ENCODE data around the gene CDC14B. TPM values are rescaled to one million over a fixed set of nuclear protein-coding genes. Genes with fewer than 3 reads are reported as not detected.

CDC14B gene
- total RNA-seq, 1 experiment from 2014 or later = 11.4 TPM

DNA sequence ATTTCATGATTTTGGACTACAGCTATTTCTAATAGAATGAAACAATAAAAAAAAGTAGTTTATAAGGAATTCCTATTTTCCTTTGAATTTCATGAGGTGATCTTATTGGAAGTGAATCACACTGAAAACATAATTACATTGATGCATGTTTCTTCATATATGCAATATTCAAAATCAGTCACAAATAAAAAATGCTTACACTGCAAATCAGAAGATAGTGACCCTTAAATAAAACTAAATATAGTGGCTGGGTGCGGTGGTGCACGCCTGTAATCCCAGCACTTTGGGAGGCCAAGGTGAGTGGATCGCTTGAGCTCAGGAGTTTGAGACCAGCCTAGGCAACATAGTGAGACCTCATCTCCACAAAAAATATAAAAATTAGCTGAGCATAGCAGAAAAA, 79.5 kb downstream of the CDC14B start:
- TF ChIP-seq, protein P1, sequence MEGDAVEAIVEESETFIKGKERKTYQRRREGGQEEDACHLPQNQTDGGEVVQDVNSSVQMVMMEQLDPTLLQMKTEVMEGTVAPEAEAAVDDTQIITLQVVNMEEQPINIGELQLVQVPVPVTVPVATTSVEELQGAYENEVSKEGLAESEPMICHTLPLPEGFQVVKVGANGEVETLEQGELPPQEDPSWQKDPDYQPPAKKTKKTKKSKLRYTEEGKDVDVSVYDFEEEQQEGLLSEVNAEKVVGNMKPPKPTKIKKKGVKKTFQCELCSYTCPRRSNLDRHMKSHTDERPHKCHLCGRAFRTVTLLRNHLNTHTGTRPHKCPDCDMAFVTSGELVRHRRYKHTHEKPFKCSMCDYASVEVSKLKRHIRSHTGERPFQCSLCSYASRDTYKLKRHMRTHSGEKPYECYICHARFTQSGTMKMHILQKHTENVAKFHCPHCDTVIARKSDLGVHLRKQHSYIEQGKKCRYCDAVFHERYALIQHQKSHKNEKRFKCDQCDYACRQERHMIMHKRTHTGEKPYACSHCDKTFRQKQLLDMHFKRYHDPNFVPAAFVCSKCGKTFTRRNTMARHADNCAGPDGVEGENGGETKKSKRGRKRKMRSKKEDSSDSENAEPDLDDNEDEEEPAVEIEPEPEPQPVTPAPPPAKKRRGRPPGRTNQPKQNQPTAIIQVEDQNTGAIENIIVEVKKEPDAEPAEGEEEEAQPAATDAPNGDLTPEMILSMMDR (conservative IDR thresholded peaks at IDR 0.05; ENCODE audit: low read depth, low read length) = no peak
- no peak for TF ChIP-seq EZH2phosphoT487 (IDR thresholded peaks at IDR 0.05; ENCODE audit: borderline replicate concordance, low read length)
- TF ChIP-seq EZH2 (IDR thresholded peaks at IDR 0.05; ENCODE audit: low read length, unreplicated experiment) = no peak
- DNase-seq (no peak), ATAC-seq (no peak)
- no TSS peak for BruUV-seq (replicated peaks)
- POLR2A ChIA-PET (ENCODE audit: unreplicated experiment) = no interaction called here
- CTCF ChIA-PET = no interaction called here
- no peaks in the 10 kb centered on the region for H3K79me2 ChIP-seq (ENCODE audit: low read length)
- H3K36me3 ChIP-seq (ENCODE audit: low read depth, low read length) = no peaks in the 10 kb centered on the region
- H3K4me2 ChIP-seq (ENCODE audit: low read length) = no peak overlapping the region
- no peak overlapping the region for H3K9ac ChIP-seq (ENCODE audit: low read length)
- H4K20me1 ChIP-seq (ENCODE audit: low read length) = no peaks in the 10 kb centered on the region
- no peaks in the 10 kb centered on the region for H3F3A ChIP-seq (ENCODE audit: low read length, unreplicated experiment)
- no peaks in the 10 kb centered on the region for H3K9me2 ChIP-seq (replicated peaks; ENCODE audit: low read length)
- no peaks in the 10 kb centered on the region for H3K4me1 ChIP-seq (ENCODE audit: insufficient read depth, low read length)
- no peak overlapping the region for H2AFZ ChIP-seq (ENCODE audit: low read length)
- no peaks in the 10 kb centered on the region for H3K9me3 ChIP-seq (ENCODE audit: low read length)
- no peak overlapping the region for H3K4me3 ChIP-seq (ENCODE audit: low read length)
- intact Hi-C loops (cut with micrococcal nuclease) = no loop called here
- H3K27ac ChIP-seq (ENCODE audit: low read length) = no peak overlapping the region
- H3K27me3 ChIP-seq (ENCODE audit: low read length) = no peaks in the 10 kb centered on the region

DNA sequence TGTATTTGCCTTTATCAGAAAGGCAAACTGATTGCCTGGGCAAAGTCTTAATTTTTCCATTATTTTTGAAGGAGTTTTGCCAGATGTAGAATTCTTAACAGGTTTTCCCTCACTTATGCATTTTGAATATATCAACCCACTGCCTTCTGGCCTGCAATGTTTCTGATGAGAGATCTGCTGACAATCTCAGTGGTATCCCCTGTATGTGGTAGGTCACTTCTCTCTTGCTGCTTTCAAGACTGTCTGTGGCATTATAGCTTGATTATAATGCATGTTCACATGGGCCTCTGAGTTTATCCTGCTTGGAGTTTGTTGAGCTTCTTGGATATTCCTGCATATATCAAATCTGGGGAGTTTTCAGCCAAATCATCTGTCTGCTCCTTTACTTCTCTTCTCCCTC, 87.5 kb downstream of the CDC14B start:
- no TSS peak for BruUV-seq (replicated peaks)
- no peak overlapping the region for H3K27ac ChIP-seq (ENCODE audit: low read length)
- H3K9ac ChIP-seq (ENCODE audit: low read length) = no peak overlapping the region
- no peak overlapping the region for H3K4me3 ChIP-seq (ENCODE audit: low read length)
- POLR2A ChIA-PET (ENCODE audit: unreplicated experiment) = no interaction called here
- no peaks in the 10 kb centered on the region for H3K4me1 ChIP-seq (ENCODE audit: insufficient read depth, low read length)
- no peaks in the 10 kb centered on the region for H3K27me3 ChIP-seq (ENCODE audit: low read length)
- no peaks in the 10 kb centered on the region for H4K20me1 ChIP-seq (ENCODE audit: low read length)
- no peaks in the 10 kb centered on the region for H3K9me3 ChIP-seq (ENCODE audit: low read length)
- H3K4me2 ChIP-seq (ENCODE audit: low read length) = no peak overlapping the region
- intact Hi-C loops (cut with micrococcal nuclease) = no loop called here
- no peaks in the 10 kb centered on the region for H3F3A ChIP-seq (ENCODE audit: low read length, unreplicated experiment)
- DNase-seq (no peak), ATAC-seq (no peak)
- no peaks in the 10 kb centered on the region for H3K9me2 ChIP-seq (replicated peaks; ENCODE audit: low read length)
- CTCF ChIA-PET = no interaction called here
- no peaks in the 10 kb centered on the region for H3K79me2 ChIP-seq (ENCODE audit: low read length)
- TF ChIP-seq, protein P1 (conservative IDR thresholded peaks at IDR 0.05; ENCODE audit: low read depth, low read length) = no peak
- TF ChIP-seq EZH2 (IDR thresholded peaks at IDR 0.05; ENCODE audit: low read length, unreplicated experiment) (no peak), EZH2phosphoT487 (IDR thresholded peaks at IDR 0.05; ENCODE audit: borderline replicate concordance, low read length) (no peak)
- H2AFZ ChIP-seq (ENCODE audit: low read length) = no peak overlapping the region
- 0 out of 2 replicates have a peak, but pooled peaks cover 3% of the 10 kb centered on the region for H3K36me3 ChIP-seq (ENCODE audit: low read depth, low read length)

DNA sequence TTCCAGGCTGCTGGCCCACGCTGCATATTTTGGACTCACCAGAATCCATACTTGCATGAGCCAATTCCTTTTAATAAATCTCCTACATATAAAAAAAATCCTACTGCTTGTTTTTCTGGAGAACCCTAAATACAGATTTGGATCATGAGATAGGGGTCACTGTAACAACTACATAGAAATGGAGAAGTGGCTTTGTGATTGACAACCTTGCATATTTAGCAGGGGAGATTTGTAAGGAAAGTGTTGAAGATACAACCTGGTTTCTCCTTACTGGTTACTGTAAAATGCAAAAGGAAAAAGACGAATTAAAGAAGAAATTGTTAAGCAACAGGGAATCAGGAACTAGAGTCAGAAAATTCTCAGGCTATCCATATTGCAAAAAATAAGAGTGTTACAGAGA, 94.9 kb downstream of the CDC14B start:
- ChIA-PET POLR2A (ENCODE audit: unreplicated experiment) (no interaction called here), CTCF (no interaction called here)
- Histone ChIP-seq H2AFZ (ENCODE audit: low read length) (no peak overlapping the region), H3K4me2 (ENCODE audit: low read length) (no peak overlapping the region), H3K9me2 (replicated peaks; ENCODE audit: low read length) (no peaks in the 10 kb centered on the region), H3K27ac (ENCODE audit: low read length) (no peak overlapping the region), H3K4me3 (ENCODE audit: low read length) (no peak overlapping the region), H3K27me3 (ENCODE audit: low read length) (no peaks in the 10 kb centered on the region), H3F3A (ENCODE audit: low read length, unreplicated experiment) (no peaks in the 10 kb centered on the region), H3K4me1 (ENCODE audit: insufficient read depth, low read length) (no peaks in the 10 kb centered on the region), H3K9ac (ENCODE audit: low read length) (no peak overlapping the region), H4K20me1 (ENCODE audit: low read length) (no peaks in the 10 kb centered on the region), H3K36me3 (ENCODE audit: low read depth, low read length) (no peaks in the 10 kb centered on the region), H3K79me2 (ENCODE audit: low read length) (no peaks in the 10 kb centered on the region), H3K9me3 (ENCODE audit: low read length) (no peaks in the 10 kb centered on the region)
- TF ChIP-seq, protein P1 (conservative IDR thresholded peaks at IDR 0.05; ENCODE audit: low read depth, low read length) = no peak
- no peak for TF ChIP-seq EZH2phosphoT487 (IDR thresholded peaks at IDR 0.05; ENCODE audit: borderline replicate concordance, low read length)
- TF ChIP-seq EZH2 (IDR thresholded peaks at IDR 0.05; ENCODE audit: low read length, unreplicated experiment) = no peak
- ATAC-seq (no peak), DNase-seq (no peak)
- no TSS peak for BruUV-seq (replicated peaks)
- intact Hi-C loops (cut with micrococcal nuclease) = no loop called here

All from PC-3 (cell line).